Stimulated activated CD4-positive, alpha-beta T cell treated with anti-CD3 and anti-CD28 coated beads, Interleukin-15, amount 100 ng/mL, for 1 hour (primary cell): Measurements from ENCODE around the gene ID2.

Experiments used
- DNase-seq, 2 donors: peaks; one replicate each; pipeline ENCODE4 v3.0.0-alpha.2; 2020; ENCODE audit warnings: low read depth in 1 of 2, low spot score in 1 of 2

Gene ID2

DNA sequence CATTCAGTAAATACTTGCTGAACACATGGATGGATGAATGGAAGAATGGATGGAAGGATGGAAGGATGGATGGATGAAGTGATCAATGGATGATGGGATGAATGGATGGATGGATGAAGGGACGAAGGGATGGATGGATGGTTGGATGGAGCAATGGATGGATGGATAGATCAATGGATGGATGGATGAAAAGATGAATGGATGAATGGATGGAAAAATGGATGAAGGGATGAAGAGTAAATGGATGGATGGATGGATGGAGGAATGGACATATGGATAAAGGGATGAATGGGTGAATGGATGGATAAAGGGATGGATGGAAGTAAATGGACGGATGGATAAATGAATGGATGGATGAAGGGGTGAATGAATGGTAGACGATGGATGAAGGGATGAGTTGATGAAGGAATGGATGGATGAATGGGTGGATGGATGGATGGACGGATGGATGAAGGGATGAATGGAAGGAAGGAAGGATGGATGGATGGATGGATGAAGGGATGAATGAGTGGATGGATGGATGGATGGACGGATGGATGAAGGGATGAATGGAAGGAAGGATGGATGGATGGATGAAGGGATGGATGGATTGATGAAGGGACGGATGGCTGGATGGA, 13.9 kb upstream of the ID2 start:
- DNase-seq: no peak

GRCh38 chr2:8669157-8669817, 12.6 kb upstream of the ID2 start:
- DNase-seq: no peak

- DNase-seq: no peak
Observed at GRCh38 chr2:8670580-8670979, 11.3 kb upstream of the ID2 start.

GRCh38 chr2:8671176-8671575, 10.7 kb upstream of the ID2 start:
- DNase-seq: no peak

DNA sequence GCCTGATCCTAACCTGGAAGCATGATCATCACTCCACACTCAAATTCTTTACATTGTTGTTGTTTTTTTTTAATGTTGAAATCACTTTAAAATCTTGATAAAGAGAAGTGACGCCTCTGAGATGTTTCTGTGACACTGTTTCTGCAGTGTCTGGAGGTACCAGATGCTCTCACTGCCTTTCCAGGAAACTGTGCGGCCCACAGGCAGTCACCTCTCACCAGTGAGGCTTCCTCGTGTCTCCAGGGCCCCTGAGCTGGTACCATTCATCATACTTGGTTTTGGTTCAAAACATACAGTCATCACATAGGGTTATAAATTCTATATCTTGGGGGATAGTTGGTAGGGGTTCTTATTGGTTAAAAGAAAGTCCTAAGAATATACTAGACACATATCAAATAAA, 10.1 kb upstream of the ID2 start:
- DNase-seq: no peak

DNA sequence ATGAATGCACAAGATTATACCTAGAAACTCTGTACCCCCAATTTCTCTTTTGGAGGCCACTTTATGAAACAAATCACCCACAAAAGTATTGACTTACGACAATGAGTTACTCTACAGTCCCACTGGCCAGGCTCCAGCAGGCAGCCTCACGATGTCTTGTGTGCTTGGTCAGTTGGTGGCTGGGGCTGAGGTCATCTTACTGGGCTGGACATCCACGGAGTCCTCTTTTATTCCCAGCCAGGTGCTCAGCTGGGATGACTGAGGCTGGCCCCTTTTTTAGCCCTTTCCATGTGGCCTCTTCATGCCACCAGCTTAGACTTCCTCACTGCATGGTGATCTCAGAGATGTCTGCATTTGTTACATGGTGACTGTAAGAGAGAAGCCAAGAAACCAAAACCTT, 8.9 kb upstream of the ID2 start:
- no peak for DNase-seq

DNA sequence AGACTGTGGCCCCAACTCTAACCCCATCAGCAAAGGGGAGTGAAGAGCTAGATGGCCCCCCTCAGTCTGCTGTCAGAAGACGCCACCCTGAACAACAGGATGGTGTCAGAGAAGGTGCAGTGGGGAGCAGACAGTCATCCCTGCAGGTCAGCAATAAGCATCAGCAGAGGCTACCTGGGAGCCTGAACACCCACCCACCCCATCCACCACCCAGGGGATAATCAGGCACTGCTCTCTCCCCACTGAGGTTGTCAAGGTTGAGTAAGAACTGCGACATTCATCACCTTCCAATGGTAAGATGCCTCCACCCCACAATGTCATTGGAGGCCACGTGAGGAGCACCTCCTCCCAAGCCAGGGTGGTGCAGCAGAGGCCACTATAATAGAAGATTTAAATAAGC, 8.5 kb upstream of the ID2 start:
- DNase-seq: no peak

GRCh38 chr2:8674420-8675009, 7.3 kb upstream of the ID2 start:
- no peak for DNase-seq

GRCh38 chr2:8675543-8675942, 6.3 kb upstream of the ID2 start:
- DNase-seq: no peak

- no peak for DNase-seq
Observed at GRCh38 chr2:8676191-8676920, 5.5 kb upstream of the ID2 start.

- DNase-seq: no peak
Observed at GRCh38 chr2:8676921-8677645, 4.8 kb upstream of the ID2 start.

DNA sequence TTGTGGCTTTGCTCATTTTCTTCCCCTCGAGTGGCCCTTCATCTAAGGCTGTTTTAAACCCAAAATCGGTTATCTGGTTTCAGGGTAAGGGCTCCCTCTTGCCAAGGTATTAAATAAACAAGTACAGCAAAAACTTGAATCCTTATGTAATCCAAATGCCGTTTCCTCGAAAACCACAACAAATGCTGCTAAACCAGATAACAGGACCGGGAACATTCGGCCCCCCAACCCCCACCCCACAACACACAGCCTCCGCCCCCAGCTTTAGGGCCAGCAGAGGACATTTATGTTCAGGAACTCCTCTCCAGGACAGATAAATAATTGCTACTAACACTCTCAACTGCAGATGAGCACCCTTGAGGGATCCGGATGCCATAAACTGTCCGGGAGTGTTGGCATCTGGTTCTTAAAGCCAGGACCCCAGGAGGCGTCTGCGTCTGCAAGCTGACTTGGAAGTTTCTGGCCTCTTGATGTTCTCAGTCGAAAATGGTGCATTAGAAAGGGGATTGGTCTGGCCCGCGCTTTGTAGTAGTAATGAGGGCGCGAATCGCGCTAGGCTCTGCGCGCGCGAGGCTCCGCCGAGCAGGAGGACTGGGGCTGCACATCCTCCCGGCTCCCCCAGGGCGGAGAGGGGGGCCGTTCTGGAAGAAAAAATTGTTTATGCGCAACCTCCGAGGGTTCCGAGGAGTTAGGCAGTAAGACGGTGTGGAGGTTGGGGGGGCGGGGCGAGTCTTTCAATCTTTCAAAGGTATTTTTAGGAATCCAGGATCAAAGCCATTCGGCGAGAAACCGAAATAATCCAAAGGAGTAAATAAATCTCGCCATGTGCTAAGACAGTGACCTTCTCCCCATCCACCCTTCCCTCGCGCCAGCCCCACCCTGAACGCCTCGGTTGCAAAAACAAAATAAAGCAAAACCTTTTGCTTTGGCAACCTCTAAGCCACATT, 3.9 kb upstream of the ID2 start:
- DNase-seq: no peak

DNA sequence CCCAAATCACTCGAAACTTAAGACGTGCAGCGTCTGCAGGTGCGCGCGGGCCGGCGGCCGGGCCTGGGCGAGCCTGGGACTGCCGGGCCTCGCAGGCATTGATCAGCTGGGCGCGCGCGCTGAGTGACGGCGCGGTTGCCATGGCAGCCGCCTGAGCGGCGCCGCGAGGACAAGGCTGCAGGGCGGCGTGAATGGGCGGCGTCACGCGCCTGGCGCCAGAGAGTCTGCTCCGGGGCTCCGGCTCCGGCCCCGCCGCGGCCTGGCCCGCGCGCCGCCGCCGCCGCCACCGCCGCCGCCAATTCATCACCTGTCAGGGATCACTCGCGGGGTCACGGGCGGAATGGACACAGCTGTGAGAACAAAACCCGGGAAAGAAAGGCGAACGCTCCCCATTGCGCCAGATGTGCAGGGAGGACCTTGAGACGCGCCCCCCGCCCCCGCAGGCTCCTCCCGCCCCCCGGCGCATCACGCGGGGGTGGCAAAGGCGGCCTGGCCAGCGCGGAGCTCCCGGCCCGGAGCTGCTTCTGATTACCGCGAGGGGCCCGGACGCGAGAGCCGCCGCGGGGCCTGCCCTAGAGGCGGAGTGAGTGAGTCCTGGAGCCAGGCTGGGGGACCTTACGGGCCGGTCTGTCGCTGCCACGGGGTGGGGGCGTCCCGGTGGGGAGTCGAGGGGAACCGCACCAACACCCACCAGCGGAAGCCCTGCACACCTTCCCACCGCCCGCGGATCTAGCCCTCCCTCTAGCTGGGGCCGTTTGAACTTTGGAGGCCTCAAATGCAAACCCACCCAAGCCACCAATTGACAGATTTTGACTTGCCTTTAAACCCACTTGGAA, 2.9 kb upstream of the ID2 start:
- peak; percentile 63 to 67 for DNase-seq

DNA sequence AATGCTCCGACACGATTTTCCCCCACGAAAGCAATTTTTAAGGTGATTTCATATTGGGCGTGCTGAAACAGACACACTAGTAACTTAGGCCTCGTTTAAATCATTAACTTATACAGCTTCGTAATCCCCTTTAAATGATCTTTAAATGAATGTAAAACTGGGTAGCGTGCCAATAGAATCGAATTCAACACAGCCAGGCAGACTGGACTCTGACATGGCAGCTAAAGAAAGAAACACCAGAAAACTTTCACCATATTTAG, 2.4 kb upstream of the ID2 start:
- DNase-seq: no peak

DNA sequence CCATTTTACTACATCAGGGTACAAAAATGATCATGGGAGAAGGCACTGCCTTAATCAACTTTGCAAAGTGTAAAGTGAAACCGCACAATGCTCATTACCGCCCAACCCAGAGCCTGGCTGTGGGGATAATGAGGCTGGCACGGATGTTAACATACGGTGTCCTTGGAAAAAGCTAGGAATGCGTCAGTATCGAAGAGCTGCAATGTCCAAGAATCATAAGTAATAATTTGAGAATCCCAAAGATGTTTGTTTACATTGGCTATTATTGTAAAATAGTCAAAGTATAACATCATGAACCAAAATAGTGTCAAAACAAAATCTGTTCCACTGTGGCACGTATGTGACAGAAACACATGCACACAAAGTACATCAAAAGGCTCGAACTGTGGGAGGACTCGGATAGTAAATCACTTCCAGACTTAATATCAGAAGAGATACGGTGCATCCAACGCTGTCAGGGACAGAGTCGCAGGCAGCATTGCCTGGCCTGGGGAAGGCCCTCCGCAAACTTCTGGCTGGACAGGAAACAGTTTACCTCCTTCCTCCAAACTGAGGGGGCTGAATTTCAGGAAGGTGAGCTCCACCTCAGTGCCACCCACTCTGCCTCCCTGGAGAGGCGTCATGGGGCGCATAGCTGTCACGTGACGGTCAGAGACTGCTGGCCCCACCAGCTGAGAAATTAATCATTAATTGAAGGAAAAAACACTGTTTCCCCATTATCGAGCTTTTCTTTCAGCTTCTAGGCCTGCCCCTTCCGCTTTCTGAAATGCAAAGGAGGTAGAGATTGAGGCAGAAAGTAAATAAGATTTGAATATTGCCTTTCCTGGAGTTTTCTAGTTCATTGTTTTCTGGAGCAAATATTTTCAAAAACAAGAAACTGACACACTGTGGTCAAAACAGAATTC, 1.8 kb upstream of the ID2 start:
- no peak for DNase-seq

DNA sequence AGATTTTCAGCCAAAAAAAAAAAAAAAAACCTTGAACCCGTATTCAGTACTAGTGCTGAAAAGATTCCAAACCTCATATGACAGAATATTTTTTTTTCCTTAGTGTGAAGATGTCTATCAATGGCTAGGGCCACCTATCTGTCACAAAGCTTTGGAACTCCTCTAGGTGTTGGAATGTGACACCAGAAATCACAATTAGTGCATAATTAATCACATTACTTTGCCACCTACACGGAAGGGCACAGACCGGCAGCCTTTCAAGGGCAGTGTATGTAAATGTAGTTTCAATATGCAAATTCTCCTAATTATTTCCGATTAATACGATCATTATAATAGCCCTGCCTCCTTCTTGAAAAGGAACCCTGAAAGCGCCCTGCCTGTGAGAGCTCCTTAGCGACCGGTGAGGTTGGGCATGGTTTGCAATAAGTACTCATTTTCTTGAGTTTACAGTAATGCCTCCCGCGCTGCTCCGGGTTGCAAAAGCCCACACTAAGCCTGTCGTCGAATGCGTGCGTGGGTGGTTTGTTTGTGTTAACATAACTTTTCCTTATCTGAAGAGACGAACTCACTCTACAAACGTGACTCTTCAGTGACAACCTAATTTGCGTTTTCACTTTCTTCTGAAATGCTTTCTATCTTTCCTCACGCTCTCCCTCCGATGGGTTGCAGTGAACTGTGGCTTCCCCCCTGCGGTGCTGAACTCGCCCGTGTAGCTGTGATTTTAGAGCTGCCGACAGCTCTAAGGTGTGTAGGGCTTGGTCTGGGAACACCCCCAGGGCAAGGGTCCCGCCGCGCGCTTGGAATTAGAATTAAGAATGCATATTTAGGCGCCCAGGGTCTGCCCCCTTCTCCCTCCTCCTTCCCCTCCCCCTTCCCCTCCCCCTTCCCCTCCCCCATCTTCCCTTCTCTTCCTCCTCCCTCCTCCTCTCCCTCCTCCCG, 765 bp upstream of the ID2 start:
- peak; percentile 20 to 75 for DNase-seq
